Adipose tissue (tissue), 3 donors: ENCODE measurements around the gene ALG1. TPM values are rescaled to one million over a fixed set of nuclear protein-coding genes. Genes with fewer than 3 reads are reported as not detected.
"Not testable (repeated sequence)": the region's sequence is repeated elsewhere in the genome, so short reads cannot be mapped to it uniquely, and the experiment has no call there.

Experiments used
- H3K27ac ChIP-seq: one replicate; pipeline ENCODE4 v1.5.1; 2013; ENCODE audit warnings: low read depth, low read length
- WGBS, 3 donors: extraction: QIAGEN DNeasy Blood & Tissue Kit; methylation state at CpG; one replicate each; pipeline ENCODE4 v1.1.7; 2013; 5-methylcytosine and 5-hydroxymethylcytosine counted together
- polyA plus RNA-seq, 3 donors: library from polyadenylated mRNA; stranded (reverse); fragments of 200-250 nt; gene quantifications; one replicate each; pipeline ENCODE4 v1.2.3, GENCODE V29; 2013
- donor health status: healthy with polysubstance abuse.
- donor health status: Bipolar disorder and iron deficiency.
- donor health status: healthy.

ALG1 gene
- polyA plus RNA-seq, 3 donors = 8.8 to 18.3 (median 15.7) TPM

DNA sequence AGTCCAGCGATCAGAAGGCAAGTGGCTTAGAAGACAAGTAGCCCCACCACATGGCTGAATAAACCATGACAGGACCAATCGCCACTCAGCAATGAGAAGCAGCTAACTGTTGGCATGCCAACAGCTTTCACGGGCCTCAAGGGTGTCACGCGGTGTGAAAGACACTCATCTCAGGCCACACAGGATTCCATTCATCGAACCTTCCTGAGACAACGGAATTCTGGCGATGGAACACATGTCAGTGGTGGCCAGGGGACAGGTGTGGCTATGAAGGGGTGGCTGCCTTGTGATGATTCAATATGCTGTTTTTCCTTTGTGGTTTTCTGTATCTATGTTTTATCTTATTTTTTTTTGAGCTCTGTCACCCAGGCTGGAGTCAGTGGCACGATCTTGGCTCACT lies 18.9 kb downstream of the ALG1 start:
- not testable (repeated sequence) for H3K27ac ChIP-seq
- WGBS, 3 donors = 90 to 93% (median 92%) methylated on average over 9 of the region's 9 CpGs

DNA sequence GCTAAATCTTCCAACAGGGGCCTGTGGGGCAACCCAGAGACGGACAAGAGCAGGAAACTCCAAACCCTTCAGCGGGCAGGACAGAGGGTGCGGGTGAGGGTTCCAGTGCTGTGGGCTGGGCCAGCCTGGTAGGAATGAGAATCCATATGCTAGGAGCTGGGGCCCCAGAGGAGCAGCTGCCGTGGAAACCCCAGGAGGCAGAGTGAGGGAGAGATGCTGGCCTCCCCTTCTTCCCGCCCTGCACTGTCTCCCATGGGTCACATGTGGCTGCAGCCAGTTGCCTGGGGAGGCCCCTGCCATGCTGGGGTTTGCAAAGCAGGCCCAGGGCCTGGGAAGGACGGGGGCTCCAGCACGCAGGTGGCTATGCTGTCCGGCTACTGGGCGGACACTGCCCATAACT lies 21.4 kb downstream of the ALG1 start:
- 86% methylated on average over 5 to 9 of the region's 9 CpGs for WGBS, 3 donors
- H3K27ac ChIP-seq = not testable (repeated sequence)

DNA sequence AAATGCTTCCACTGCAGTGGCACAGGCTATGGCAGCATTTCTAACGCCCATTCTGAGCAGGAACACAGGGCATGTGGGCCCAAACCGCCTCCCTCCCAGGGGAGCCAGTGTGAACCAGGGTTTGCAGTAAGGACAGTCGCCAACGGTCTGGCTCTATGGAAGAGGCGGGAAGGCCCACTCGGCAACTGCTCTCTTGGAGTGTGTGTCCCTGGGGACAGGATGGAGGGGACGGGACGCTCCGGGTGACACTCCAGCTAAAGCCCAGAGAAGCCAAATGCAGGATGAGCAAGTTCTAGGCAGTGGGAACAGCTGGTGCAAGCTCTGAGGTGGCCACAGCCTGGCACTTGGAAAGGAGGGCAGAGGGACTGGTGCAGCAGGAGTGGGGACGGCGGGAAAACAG lies 22.1 kb downstream of the ALG1 start:
- 60 to 80% (median 79%) methylated on average over 10 to 11 of the region's 11 CpGs for WGBS, 3 donors
- H3K27ac ChIP-seq = not testable (repeated sequence)

DNA sequence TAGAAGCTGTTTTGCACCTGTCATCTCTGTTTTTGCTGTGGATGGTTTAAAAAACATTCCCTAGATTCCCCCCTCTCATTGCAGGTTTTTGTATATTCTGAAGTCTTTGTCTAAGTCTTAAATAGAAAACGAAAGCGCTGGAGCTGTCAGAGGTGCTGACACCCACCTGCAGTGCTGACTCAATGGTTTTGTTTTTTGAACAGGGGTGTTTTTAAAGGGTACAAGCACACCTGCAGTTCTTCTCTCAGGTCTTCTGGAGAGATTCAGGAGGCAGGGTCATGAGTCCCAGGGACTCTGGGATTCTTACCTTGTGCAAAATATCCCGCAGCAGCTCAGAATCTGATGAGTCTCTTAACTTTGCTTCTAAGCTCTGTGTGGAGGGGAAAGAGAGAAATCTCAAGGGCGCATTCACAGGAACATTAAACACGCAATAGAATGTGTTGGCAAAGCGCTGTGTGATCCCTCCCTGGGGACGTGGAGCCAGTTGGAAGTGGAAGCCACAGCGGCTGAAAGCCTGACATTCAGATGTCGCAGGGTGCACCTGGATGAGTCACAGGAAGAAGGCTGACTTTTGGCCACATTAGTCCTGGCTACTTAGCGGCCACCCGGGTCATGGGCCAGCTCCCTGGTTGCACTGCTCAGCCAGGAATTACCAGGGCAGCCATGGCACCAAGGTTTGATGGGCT lies 23.6 kb downstream of the ALG1 start:
- 55 to 69% (median 62%) methylated on average over 11 of the region's 11 CpGs for WGBS, 3 donors
- H3K27ac ChIP-seq = not testable (repeated sequence)

DNA sequence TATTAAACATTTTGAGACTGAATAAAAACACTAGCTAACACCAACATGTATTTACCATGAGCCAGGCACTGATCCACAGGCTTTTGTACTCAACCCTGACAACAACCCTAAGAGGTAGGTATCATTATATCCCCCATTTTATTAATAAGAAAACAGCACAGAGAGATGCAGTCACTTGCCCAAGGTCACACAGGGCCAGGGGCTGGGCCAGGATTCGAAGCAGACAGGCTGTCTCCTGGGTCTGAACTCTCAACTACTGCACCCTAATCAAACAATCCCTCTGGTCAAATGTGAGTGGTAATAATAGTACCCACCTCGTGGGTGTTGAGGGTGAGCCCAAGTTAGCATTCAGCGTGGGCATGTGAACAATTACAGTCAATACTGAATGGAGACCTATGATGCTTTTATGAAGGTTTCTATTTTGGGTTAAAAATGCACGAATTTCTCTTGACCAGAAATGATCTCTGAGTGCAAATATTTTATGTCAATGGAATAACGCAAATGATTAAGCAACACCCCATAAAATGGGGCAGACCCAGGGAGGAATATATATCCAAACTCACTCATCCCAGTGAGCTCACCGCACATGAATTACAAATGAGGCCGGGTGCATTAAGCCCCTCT lies 24.9 kb downstream of the ALG1 start:
- 30 to 33% (median 30%) methylated on average over 7 of the region's 7 CpGs for WGBS, 3 donors
- H3K27ac ChIP-seq = not testable (repeated sequence)

DNA sequence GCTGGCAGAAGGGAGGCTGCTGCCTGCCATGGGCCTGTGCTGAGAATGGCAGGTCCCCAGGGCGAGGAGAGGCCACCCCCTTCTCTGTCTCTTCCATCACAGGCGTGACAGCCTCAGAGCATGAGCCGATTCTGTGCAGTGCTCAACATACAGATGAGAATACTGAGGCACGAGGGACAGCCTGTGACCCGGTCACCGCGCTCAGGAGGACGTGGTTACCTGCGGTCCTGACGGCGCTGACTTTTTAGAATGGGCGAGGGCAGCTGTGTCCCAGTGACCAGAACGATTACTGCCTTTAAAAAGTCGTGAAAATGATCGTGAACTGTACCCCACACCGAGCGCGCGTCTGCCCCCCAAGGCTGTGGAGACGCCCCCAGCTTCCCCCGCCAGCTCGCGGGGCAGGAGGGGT lies 25.4 kb downstream of the ALG1 start:
- 0 to 1% (median 0%) methylated on average over 22 to 23 of the region's 23 CpGs for WGBS, 3 donors
- not testable (repeated sequence) for H3K27ac ChIP-seq

DNA sequence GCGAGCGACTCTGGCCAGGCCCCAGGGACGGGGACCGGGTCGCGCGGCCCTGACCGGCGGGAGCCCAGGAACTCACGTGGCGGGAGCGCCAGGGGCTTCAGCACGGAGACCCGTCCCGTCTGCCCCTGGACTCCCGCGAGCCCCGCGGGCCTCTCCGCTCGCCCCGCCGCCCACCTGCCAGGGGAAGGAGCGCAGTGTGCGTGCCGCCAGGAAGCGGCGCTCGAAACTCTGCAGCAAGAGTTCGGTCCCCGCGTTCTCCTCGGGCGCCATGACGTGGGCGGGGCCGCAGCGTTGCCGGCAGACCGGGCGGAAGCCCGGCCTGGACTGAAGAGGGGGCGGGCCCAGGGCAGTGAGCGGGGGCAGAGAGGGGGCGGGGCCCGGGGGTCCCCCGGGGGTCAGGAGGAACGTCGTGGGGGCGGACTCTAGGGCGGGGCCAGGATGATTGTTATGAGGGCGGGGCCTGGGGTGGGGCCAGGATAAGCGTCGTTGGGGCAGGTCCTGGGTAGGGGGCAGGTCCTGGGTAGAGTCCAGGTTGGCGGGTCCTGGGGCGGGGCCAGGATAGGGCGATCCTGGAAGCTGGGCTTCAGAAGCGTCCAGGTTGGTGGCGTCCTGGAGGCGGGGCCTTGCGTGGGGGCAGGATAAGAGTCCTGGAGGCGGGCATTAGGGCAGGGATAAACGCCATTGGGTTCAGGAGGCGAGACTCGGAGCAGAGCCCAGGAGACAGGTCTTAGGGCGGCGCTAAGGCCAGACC lies 26.0 kb downstream of the ALG1 start, which contains the start of gene EEF2KMT:
Gene EEF2KMT (minus strand): TSS at position 326 of the 751 bp plus-strand sequence. CDS start 56 bp downstream, at position 270.
- 1% methylated on average over 56 to 67 of the region's 67 CpGs for WGBS, 3 donors
- not testable (repeated sequence) for H3K27ac ChIP-seq

DNA sequence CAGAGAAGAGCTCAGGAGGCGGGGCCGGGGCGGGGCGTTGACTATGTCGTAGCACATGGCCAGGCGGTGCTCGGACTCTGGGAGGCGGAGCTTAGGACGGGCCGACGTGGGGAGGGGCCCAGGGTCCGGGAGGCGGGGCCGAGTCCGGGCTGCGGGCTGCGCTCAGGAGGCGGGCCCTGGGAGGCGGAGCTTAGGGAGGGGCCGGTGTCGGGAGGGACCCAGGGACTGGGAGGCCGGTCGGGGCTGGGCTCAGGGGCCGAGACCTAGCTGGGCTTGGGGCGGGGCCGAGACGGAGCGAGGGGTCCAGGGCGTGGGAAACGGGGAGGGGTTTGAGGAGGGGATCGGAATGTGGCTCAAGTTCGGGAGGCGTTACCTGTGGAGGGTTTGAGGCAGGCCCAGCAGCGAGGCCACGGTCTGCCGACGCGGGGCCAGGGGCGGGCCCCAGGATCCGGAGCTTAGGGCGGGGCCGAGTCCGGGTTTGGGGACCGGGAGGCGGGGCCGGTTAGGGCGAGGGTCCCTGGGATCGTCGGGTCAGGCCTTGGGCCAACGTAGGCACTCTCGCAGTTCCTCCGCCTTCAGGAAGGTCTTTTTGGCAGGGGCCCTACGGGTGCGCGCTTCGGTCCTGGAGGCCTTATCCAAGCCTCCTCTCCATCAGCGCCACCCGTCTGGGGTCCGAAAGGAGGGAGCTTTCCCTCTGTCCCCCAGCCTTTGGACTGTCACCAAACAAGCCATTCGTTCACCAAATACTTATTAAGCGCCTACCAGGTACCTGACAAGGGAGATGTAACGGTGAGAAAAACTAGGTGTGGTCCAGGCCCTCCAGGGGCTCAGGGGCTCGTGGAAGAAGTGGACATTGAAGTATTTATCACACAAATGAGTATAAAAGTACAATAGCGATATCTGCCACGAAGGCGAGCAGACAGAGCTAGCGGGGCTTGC lies 26.8 kb downstream of the ALG1 start:
- 1 to 2% (median 1%) methylated on average over 39 to 52 of the region's 67 CpGs for WGBS, 3 donors
- H3K27ac ChIP-seq = not testable (repeated sequence)

DNA sequence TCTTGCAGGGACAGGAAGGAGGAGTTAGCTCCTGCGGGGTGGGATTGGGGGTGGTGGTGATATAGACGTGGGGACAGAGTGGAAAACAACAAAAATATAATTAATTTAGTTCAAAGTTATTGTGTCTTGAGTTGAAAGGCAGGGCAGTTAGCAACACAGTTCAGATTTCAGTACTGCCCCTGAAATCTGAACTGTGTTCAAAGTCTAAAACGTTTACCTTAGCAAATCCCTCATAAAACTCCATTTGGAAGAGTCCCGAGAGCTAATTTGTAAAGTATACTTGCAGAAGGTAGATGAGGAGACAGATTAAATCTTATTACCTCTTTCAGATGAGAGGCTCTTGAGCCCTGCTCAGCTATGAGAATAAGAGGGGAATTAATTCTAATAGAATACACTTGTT lies 27.5 kb downstream of the ALG1 start:
- H3K27ac ChIP-seq = not testable (repeated sequence)
- WGBS, 3 donors = 7 to 16% (median 10%) methylated on average over 3 to 4 of the region's 4 CpGs

DNA sequence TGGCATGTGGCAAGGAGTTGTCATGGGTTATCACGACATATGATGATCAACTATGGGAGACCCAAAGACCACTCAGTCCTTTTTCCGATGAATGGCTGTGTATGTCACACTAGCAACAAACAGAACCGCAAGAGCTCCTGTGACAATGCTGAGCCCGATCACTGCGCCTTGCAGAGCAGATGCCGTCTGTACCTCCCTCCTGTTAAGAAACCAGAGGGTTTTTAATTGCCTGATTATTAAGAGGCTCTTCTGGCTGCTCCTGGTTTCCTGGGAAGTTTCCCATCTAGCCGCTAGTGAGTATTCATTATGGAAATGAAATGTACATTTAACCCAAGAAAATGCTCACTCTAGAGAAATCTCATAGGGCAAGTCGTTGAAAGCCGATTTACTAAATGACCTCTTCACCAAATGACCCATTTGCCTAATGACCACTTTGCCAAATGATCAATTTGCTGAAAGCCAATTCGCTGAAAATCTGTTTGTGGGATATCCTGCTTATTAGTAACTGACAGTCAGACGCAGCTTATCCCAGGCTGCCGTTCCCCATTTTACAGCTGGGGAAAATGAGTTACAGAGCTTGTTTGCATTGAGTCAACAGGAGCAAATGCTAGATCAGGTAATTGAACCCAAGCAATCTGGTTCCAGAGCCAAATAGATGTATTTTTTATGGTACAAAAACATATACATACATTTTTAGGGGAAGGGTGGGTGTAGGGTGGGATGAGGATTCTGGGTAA lies 31.8 kb downstream of the ALG1 start:
- H3K27ac ChIP-seq = not testable (repeated sequence)
- WGBS, 3 donors = 81 to 92% (median 89%) methylated on average over 11 to 12 of the region's 12 CpGs

DNA sequence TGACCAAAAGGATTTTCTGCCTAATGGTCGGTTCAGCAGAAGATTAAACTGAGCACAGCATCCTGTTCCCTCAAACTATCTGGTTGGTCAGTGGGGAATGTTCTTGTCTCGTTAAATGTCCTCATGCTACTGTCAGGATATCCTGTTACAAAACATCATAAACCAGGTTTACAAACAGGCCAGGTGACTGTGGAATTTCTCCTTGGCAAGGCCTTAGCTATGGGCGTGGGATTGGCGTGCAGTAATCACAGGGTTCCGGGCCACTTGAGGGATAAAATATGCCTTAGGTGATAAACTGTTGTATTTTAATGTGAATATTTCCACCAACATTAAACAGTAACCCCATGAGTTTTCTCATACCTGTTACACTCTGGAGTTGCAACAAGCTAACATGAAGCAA lies 33.4 kb downstream of the ALG1 start:
- not testable (repeated sequence) for H3K27ac ChIP-seq
- 52 to 58% (median 56%) methylated on average over 4 to 5 of the region's 5 CpGs for WGBS, 3 donors

DNA sequence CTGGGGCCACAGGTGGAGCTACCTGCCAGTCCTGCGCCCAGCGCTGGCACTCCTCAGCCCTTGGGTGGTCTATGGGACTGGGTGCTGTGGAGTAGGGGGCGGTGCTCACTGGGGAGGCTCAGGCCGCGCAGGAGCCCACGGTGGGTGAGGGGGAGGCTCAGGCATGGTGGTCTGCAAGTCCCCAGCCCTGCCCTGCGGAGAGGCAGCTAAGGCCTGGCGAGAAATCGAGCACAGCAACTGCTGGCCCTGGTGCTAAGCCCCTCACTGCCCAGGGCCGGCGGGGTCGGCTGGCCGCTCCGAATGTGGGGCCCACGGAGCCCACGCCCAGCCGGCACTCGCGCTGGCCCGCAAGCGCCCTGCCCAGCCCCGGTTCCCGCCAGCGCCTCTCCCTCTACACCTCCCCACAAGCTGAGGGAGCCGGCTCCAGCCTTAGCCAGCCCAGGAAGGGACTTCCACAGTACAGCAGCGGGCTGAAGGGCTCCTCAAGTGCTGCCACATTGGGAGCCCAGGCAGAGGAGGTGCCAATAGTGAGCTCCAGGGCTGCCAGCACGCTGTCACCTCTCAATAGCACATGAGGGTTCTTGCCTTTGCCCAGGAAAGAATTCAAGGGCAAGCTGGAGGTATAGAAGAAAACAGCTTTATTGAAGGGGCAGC lies 37.0 kb downstream of the ALG1 start:
- no peak overlapping the region for H3K27ac ChIP-seq
- WGBS, 3 donors = 90 to 95% (median 91%) methylated on average over 26 to 27 of the region's 27 CpGs

DNA sequence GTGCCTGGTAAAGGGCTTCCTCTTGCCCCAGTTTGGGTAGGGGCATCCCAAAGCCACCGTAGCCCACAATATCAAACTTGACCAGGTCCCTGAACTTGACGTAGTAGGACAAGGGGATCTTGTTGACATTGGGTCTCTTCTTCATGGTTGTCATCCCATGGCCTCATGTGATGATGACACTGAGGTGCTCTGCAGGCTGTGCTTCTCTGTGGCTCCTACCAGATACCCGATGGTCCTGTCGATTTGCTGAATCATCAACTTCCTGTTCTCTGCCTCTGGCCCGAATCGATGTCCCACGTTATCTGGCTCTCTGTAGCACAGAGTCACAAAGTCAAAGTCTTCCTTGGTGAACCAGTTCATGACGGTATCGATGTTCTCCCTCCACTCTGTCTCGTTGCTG lies 39.3 kb downstream of the ALG1 start:
- H3K27ac ChIP-seq = not testable (repeated sequence)
- WGBS, 3 donors = 62 to 84% (median 77%) methylated on average over 7 to 10 of the region's 10 CpGs

DNA sequence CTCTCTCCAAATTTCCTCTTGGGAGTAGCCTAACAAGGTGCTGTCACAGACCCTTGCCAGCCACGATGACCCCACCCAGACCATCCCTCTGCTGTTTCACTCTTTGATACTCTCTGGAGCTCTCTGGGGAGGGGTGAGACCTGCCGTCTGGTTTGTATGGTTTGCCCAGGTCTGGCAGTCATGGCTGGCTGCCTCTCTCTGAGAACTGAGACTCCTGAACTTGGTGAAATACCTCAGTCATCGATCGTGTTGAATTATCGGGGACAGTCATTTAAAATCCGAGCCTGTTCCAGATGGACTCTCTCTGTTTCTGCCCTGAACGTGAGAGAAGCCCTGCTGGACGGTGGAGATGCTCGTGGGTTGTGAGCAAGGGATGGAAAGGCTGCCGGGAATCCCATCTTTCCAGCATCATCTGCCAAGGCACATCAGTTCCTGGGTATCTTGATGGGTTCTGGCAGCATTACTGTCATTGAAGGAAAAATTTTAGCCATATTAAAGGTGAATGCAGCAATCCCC lies 45.2 kb downstream of the ALG1 start:
- not testable (repeated sequence) for H3K27ac ChIP-seq
- WGBS, 3 donors = 43 to 58% (median 44%) methylated on average over 9 to 10 of the region's 10 CpGs

DNA sequence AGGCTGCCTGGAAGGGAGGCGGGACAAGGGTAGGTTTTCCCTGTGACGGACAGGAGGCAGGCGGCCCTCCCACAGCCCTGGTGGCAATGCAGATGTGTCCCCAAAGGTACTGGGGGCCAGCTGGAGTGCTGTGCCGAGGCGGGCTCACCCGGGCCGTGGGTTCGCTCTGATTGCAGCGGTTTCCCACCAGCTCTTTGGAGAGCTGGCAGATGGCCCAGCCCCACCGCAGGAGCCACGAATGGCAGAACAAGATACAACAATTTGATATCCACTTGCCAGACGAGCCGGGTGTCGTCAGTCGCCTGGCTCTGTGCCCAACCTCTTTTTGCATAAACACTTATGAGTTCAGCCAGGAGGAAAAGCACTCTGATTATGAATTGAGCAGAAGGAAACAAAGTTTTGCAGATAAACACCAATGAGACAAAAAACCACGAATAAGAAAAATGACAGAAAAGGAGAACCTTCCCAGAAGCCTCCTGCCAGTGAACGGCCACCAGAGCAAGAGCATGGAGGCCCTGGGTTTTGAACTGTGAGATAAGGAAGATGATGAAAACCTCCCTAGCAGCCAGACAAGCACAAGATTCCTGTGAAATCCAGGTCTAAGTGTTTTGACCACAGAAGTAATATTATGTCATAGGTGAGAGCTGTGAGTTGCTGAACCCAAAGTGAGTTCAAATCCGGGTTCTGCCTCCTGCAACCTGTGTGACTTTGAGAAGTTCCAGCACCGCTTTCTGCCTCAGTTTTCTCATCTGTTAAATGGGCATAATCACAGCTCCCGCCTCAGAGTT lies 45.9 kb downstream of the ALG1 start:
- 14 to 35% (median 15%) methylated on average over 20 of the region's 20 CpGs for WGBS, 3 donors
- not testable (repeated sequence) for H3K27ac ChIP-seq

DNA sequence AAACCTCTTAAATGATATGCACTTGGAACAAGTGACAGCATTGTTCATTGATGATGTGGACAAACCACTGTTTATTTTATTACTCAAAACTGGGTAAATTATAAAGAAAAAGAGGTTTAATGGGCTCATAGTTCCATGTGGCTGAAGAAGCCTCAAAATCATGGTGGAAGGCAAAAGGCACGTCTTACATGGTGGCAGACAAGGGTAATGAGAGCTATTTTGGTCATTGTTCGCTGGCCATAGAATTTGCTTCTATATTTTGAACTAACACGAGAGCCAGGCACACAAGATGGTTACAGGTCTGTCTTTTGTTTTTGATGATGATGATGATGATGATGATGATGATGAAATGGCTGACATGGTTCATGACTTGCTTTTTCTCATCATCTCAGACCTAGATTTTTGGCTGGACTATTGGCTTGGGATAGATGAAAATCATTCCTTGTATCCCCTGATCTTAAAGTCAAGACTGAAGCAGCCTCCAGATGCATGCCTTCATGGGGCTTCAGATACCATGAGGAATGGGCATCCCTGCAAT lies 59.9 kb downstream of the ALG1 start:
- 82 to 94% (median 82%) methylated on average over 3 of the region's 3 CpGs for WGBS, 3 donors
- H3K27ac ChIP-seq = not testable (repeated sequence)
